Right ventricle myocardium superior (tissue), 1 donor: Measurements from ENCODE around the gene PPFIA2. TPM values are rescaled to one million over a fixed set of nuclear protein-coding genes. Genes with fewer than 3 reads are reported as not detected.
A peak's percentile ranks its signal among the peaks of the same experiment; 100 is the strongest.

ENCODE experiments used
- ATAC-seq: fragments of 200-7000 bp; cut with Tn5 transposase; one replicate; pipeline ENCODE4 v1.9.1; 2020; ENCODE audit warnings: mild to moderate bottlenecking; ENCODE audit not compliant: poor library complexity
- DNase-seq: peaks from one replicate; pipeline ENCODE4 v3.0.0-alpha.2; 2020
- intact Hi-C: fragments of 100-400 bp; cut with DNase I; formaldehyde crosslinking; loops from one replicate; pipeline ENCODE4 v1.11.2; 2022
- total RNA-seq: library from RNA; stranded (reverse); fragmentation: NEBNext Ultra II Directional; extraction: Animal tissue kit (Norgen Biotek cat#: 25700); gene quantifications from one replicate; pipeline ENCODE4 v1.2.1, GENCODE V29; 2021
- donor health status: DM: no; HTN: yes; CAD: no; lungs with severe emphysema.

Gene PPFIA2
- total RNA-seq, 1 donor from 2014 or later: 0.35 TPM

- ATAC-seq (no peak), DNase-seq (no peak)
- intact Hi-C loops: no loop called here
These were observed 266.9 kb downstream of the PPFIA2 start for GRCh38 chr12:81492131-81492720.

GRCh38 chr12:81472934-81473333, 286.2 kb downstream of the PPFIA2 start:
- ATAC-seq: no peak
- intact Hi-C loops: no loop called here

GRCh38 chr12:81470923-81471322, 288.2 kb downstream of the PPFIA2 start:
- DNase-seq: no peak
- ATAC-seq: no peak
- intact Hi-C loops: no loop called here

More at GRCh38 chr12:81472934-81473333, 286.2 kb downstream of the PPFIA2 start:
- no peak for DNase-seq

- DNase-seq (no peak), ATAC-seq (no peak)
- intact Hi-C loops: no loop called here
These were observed 290.9 kb downstream of the PPFIA2 start for GRCh38 chr12:81468206-81468605.

- DNase-seq (no peak), ATAC-seq (no peak)
- intact Hi-C loops: no loop called here
These were observed 293.3 kb downstream of the PPFIA2 start for GRCh38 chr12:81465876-81466275.

- intact Hi-C loops: no loop called here
- no peak for DNase-seq
- ATAC-seq: no peak
These were observed 294.0 kb downstream of the PPFIA2 start for GRCh38 chr12:81465191-81465590.

GRCh38 chr12:81461163-81461562, 298.0 kb downstream of the PPFIA2 start:
- intact Hi-C loops: no loop called here
- DNase-seq (no peak), ATAC-seq (no peak)

- intact Hi-C loops: no loop called here
- no peak for DNase-seq
- ATAC-seq: peak; percentile 80
These were observed 308.0 kb downstream of the PPFIA2 start for GRCh38 chr12:81450920-81451739.

- ATAC-seq: no peak
- intact Hi-C loops: no loop called here
- no peak for DNase-seq
These were observed 317.5 kb downstream of the PPFIA2 start for GRCh38 chr12:81441629-81442028.

GRCh38 chr12:81440001-81440400, 319.1 kb downstream of the PPFIA2 start:
- DNase-seq (no peak), ATAC-seq (no peak)
- intact Hi-C loops: no loop called here

- intact Hi-C loops: no loop called here
- no peak for ATAC-seq
- DNase-seq: no peak
These were observed 319.8 kb downstream of the PPFIA2 start for GRCh38 chr12:81439344-81439743.

- intact Hi-C loops: no loop called here
- ATAC-seq (no peak), DNase-seq (no peak)
These were observed 342.1 kb downstream of the PPFIA2 start for GRCh38 chr12:81417056-81417455.

- intact Hi-C loops: no loop called here
- no peak for ATAC-seq
These were observed 342.6 kb downstream of the PPFIA2 start for GRCh38 chr12:81416571-81416970.

GRCh38 chr12:81414441-81414840, 344.7 kb downstream of the PPFIA2 start:
- ATAC-seq (no peak), DNase-seq (no peak)
- intact Hi-C loops: no loop called here

More at GRCh38 chr12:81416571-81416970, 342.6 kb downstream of the PPFIA2 start:
- no peak for DNase-seq

GRCh38 chr12:81412940-81413339, 346.2 kb downstream of the PPFIA2 start:
- intact Hi-C loops: no loop called here
- no peak for ATAC-seq

GRCh38 chr12:81403348-81403747, 355.8 kb downstream of the PPFIA2 start:
- ATAC-seq (no peak), DNase-seq (no peak)
- intact Hi-C loops: no loop called here

More at GRCh38 chr12:81412940-81413339, 346.2 kb downstream of the PPFIA2 start:
- no peak for DNase-seq

- intact Hi-C loops: no loop called here
- ATAC-seq: no peak
These were observed 357.9 kb downstream of the PPFIA2 start for GRCh38 chr12:81401241-81401640.

GRCh38 chr12:81400024-81400423, 359.1 kb downstream of the PPFIA2 start:
- ATAC-seq: no peak
- no peak for DNase-seq
- intact Hi-C loops: no loop called here

More at GRCh38 chr12:81401241-81401640, 357.9 kb downstream of the PPFIA2 start:
- DNase-seq: no peak

GRCh38 chr12:81395431-81395830, 363.7 kb downstream of the PPFIA2 start:
- no peak for ATAC-seq
- intact Hi-C loops: no loop called here

GRCh38 chr12:81389550-81390099, 369.5 kb downstream of the PPFIA2 start:
- ATAC-seq (no peak), DNase-seq (no peak)
- intact Hi-C loops: no loop called here

More at GRCh38 chr12:81395431-81395830, 363.7 kb downstream of the PPFIA2 start:
- DNase-seq: no peak
